ENCODE measurements around the gene DAW1.
A peak's percentile ranks its signal among the peaks of the same experiment; 100 is the strongest.

Gene DAW1

GRCh38 chr2:227871375-227871791 is at the start of gene DAW1:
Gene DAW1 (plus strand): TSS chr2:227871631. CDS start chr2:227871690, 59 bp downstream.
- Histone ChIP-seq H3K4me3 (ENCODE audit: low read length in 2 of 2) (peak within 1 kb of the TSS in 1 of 2 donors; percentile 55), H3K27ac (ENCODE audit: low read length) (no peak within 1 kb of the TSS), H3K9ac (ENCODE audit: low read length in 2 of 2) (no peak within 1 kb of the TSS), H3K36me3 (ENCODE audit: control insufficient read depth in 2 of 2, insufficient read depth in 2 of 2, low read length in 2 of 2) (no peaks in the 10 kb centered on the region), H3K4me1 (ENCODE audit: control insufficient read depth, insufficient read depth, low read length) (no peaks in the 10 kb centered on the region), H3K27me3 (ENCODE audit: control insufficient read depth in 1 of 2, insufficient read depth in 2 of 2, low read length in 2 of 2) (peaks cover 2 to 5% of the 10 kb centered on the region in 2 donors), H3K9me3 (ENCODE audit: control insufficient read depth in 2 of 2, low read length in 2 of 2) (no peaks in the 10 kb centered on the region)

GRCh38 chr2:227822416-227823003 is 48.9 kb upstream of the DAW1 start:
- no peak overlapping the region for H3K4me3 ChIP-seq (ENCODE audit: low read length in 2 of 2)
- no peaks in the 10 kb centered on the region for H3K4me1 ChIP-seq (ENCODE audit: control insufficient read depth, insufficient read depth, low read length)
- no peaks in the 10 kb centered on the region for H3K36me3 ChIP-seq (ENCODE audit: control insufficient read depth in 2 of 2, insufficient read depth in 2 of 2, low read length in 2 of 2)
- H3K27me3 ChIP-seq (ENCODE audit: control insufficient read depth in 1 of 2, insufficient read depth in 2 of 2, low read length in 2 of 2) = no peaks in the 10 kb centered on the region
- H3K9ac ChIP-seq (ENCODE audit: low read length in 2 of 2) = no peak overlapping the region
- peaks cover 2 to 5% of the 10 kb centered on the region in 2 donors for H3K9me3 ChIP-seq (ENCODE audit: control insufficient read depth in 2 of 2, low read length in 2 of 2)
- H3K27ac ChIP-seq (ENCODE audit: low read length) = no peak overlapping the region

- Histone ChIP-seq H3K27me3 (ENCODE audit: control insufficient read depth in 1 of 2, insufficient read depth in 2 of 2, low read length in 2 of 2) (no peaks in the 10 kb centered on the region), H3K9ac (ENCODE audit: low read length in 2 of 2) (no peak overlapping the region), H3K9me3 (ENCODE audit: control insufficient read depth in 2 of 2, low read length in 2 of 2) (peaks cover 2 to 5% of the 10 kb centered on the region in 2 donors), H3K4me3 (ENCODE audit: low read length in 2 of 2) (no peak overlapping the region), H3K4me1 (ENCODE audit: control insufficient read depth, insufficient read depth, low read length) (no peaks in the 10 kb centered on the region), H3K36me3 (ENCODE audit: control insufficient read depth in 2 of 2, insufficient read depth in 2 of 2, low read length in 2 of 2) (no peaks in the 10 kb centered on the region), H3K27ac (ENCODE audit: low read length) (no peak overlapping the region)
Observed at GRCh38 chr2:227823922-227824321, 47.5 kb upstream of the DAW1 start.

- H3K9ac ChIP-seq (ENCODE audit: low read length in 2 of 2) = no peak overlapping the region
- H3K9me3 ChIP-seq (ENCODE audit: control insufficient read depth in 2 of 2, low read length in 2 of 2) = peaks cover 2 to 5% of the 10 kb centered on the region in 2 donors
- no peaks in the 10 kb centered on the region for H3K4me1 ChIP-seq (ENCODE audit: control insufficient read depth, insufficient read depth, low read length)
- no peak overlapping the region for H3K27ac ChIP-seq (ENCODE audit: low read length)
- no peaks in the 10 kb centered on the region for H3K27me3 ChIP-seq (ENCODE audit: control insufficient read depth in 1 of 2, insufficient read depth in 2 of 2, low read length in 2 of 2)
- H3K4me3 ChIP-seq (ENCODE audit: low read length in 2 of 2) = no peak overlapping the region
- H3K36me3 ChIP-seq (ENCODE audit: control insufficient read depth in 2 of 2, insufficient read depth in 2 of 2, low read length in 2 of 2) = no peaks in the 10 kb centered on the region
Observed at GRCh38 chr2:227824711-227825110, 46.7 kb upstream of the DAW1 start.

- no peaks in the 10 kb centered on the region for H3K36me3 ChIP-seq (ENCODE audit: control insufficient read depth in 2 of 2, insufficient read depth in 2 of 2, low read length in 2 of 2)
- no peaks in the 10 kb centered on the region for H3K27me3 ChIP-seq (ENCODE audit: control insufficient read depth in 1 of 2, insufficient read depth in 2 of 2, low read length in 2 of 2)
- H3K9ac ChIP-seq (ENCODE audit: low read length in 2 of 2) = no peak overlapping the region
- no peak overlapping the region for H3K27ac ChIP-seq (ENCODE audit: low read length)
- peaks cover 2 to 5% of the 10 kb centered on the region in 2 donors for H3K9me3 ChIP-seq (ENCODE audit: control insufficient read depth in 2 of 2, low read length in 2 of 2)
- no peaks in the 10 kb centered on the region for H3K4me1 ChIP-seq (ENCODE audit: control insufficient read depth, insufficient read depth, low read length)
- H3K4me3 ChIP-seq (ENCODE audit: low read length in 2 of 2) = no peak overlapping the region
Observed at GRCh38 chr2:227826019-227826521, 45.4 kb upstream of the DAW1 start.

GRCh38 chr2:227826563-227826962 is 44.9 kb upstream of the DAW1 start:
- Histone ChIP-seq H3K4me1 (ENCODE audit: control insufficient read depth, insufficient read depth, low read length) (no peaks in the 10 kb centered on the region), H3K9ac (ENCODE audit: low read length in 2 of 2) (no peak overlapping the region), H3K4me3 (ENCODE audit: low read length in 2 of 2) (no peak overlapping the region), H3K27me3 (ENCODE audit: control insufficient read depth in 1 of 2, insufficient read depth in 2 of 2, low read length in 2 of 2) (no peaks in the 10 kb centered on the region), H3K36me3 (ENCODE audit: control insufficient read depth in 2 of 2, insufficient read depth in 2 of 2, low read length in 2 of 2) (no peaks in the 10 kb centered on the region), H3K9me3 (ENCODE audit: control insufficient read depth in 2 of 2, low read length in 2 of 2) (peaks cover 2 to 5% of the 10 kb centered on the region in 2 donors), H3K27ac (ENCODE audit: low read length) (no peak overlapping the region)

GRCh38 chr2:227827143-227827542 is 44.3 kb upstream of the DAW1 start:
- H3K9ac ChIP-seq (ENCODE audit: low read length in 2 of 2) = no peak overlapping the region
- H3K27me3 ChIP-seq (ENCODE audit: control insufficient read depth in 1 of 2, insufficient read depth in 2 of 2, low read length in 2 of 2) = no peaks in the 10 kb centered on the region
- H3K27ac ChIP-seq (ENCODE audit: low read length) = no peak overlapping the region

GRCh38 chr2:227828477-227828912 is 42.9 kb upstream of the DAW1 start:
- no peak overlapping the region for H3K27ac ChIP-seq (ENCODE audit: low read length)
- no peak overlapping the region for H3K9ac ChIP-seq (ENCODE audit: low read length in 2 of 2)
- H3K27me3 ChIP-seq (ENCODE audit: control insufficient read depth in 1 of 2, insufficient read depth in 2 of 2, low read length in 2 of 2) = no peaks in the 10 kb centered on the region
- H3K4me1 ChIP-seq (ENCODE audit: control insufficient read depth, insufficient read depth, low read length) = no peaks in the 10 kb centered on the region
- no peak overlapping the region for H3K4me3 ChIP-seq (ENCODE audit: low read length in 2 of 2)
- peaks cover 0 to 2% of the 10 kb centered on the region in 2 donors for H3K9me3 ChIP-seq (ENCODE audit: control insufficient read depth in 2 of 2, low read length in 2 of 2)
- no peaks in the 10 kb centered on the region for H3K36me3 ChIP-seq (ENCODE audit: control insufficient read depth in 2 of 2, insufficient read depth in 2 of 2, low read length in 2 of 2)

More at GRCh38 chr2:227827143-227827542, 44.3 kb upstream of the DAW1 start:
- Histone ChIP-seq H3K36me3 (ENCODE audit: control insufficient read depth in 2 of 2, insufficient read depth in 2 of 2, low read length in 2 of 2) (no peaks in the 10 kb centered on the region), H3K4me1 (ENCODE audit: control insufficient read depth, insufficient read depth, low read length) (no peaks in the 10 kb centered on the region), H3K4me3 (ENCODE audit: low read length in 2 of 2) (no peak overlapping the region), H3K9me3 (ENCODE audit: control insufficient read depth in 2 of 2, low read length in 2 of 2) (peaks cover 2 to 5% of the 10 kb centered on the region in 2 donors)

GRCh38 chr2:227829337-227829736 is 42.1 kb upstream of the DAW1 start:
- Histone ChIP-seq H3K4me3 (ENCODE audit: low read length in 2 of 2) (no peak overlapping the region), H3K36me3 (ENCODE audit: control insufficient read depth in 2 of 2, insufficient read depth in 2 of 2, low read length in 2 of 2) (no peaks in the 10 kb centered on the region), H3K9ac (ENCODE audit: low read length in 2 of 2) (no peak overlapping the region), H3K4me1 (ENCODE audit: control insufficient read depth, insufficient read depth, low read length) (no peaks in the 10 kb centered on the region), H3K9me3 (ENCODE audit: control insufficient read depth in 2 of 2, low read length in 2 of 2) (peaks cover 0 to 2% of the 10 kb centered on the region in 2 donors), H3K27me3 (ENCODE audit: control insufficient read depth in 1 of 2, insufficient read depth in 2 of 2, low read length in 2 of 2) (no peaks in the 10 kb centered on the region), H3K27ac (ENCODE audit: low read length) (no peak overlapping the region)

- no peak overlapping the region for H3K4me3 ChIP-seq (ENCODE audit: low read length in 2 of 2)
- no peak overlapping the region for H3K9ac ChIP-seq (ENCODE audit: low read length in 2 of 2)
- H3K27me3 ChIP-seq (ENCODE audit: control insufficient read depth in 1 of 2, insufficient read depth in 2 of 2, low read length in 2 of 2) = no peaks in the 10 kb centered on the region
- no peaks in the 10 kb centered on the region for H3K36me3 ChIP-seq (ENCODE audit: control insufficient read depth in 2 of 2, insufficient read depth in 2 of 2, low read length in 2 of 2)
- no peaks in the 10 kb centered on the region for H3K4me1 ChIP-seq (ENCODE audit: control insufficient read depth, insufficient read depth, low read length)
- no peaks in the 10 kb centered on the region for H3K9me3 ChIP-seq (ENCODE audit: control insufficient read depth in 2 of 2, low read length in 2 of 2)
- H3K27ac ChIP-seq (ENCODE audit: low read length) = no peak overlapping the region
Observed at GRCh38 chr2:227834423-227834822, 37.0 kb upstream of the DAW1 start.

- Histone ChIP-seq H3K27ac (ENCODE audit: low read length) (no peak overlapping the region), H3K27me3 (ENCODE audit: control insufficient read depth in 1 of 2, insufficient read depth in 2 of 2, low read length in 2 of 2) (no peaks in the 10 kb centered on the region), H3K4me3 (ENCODE audit: low read length in 2 of 2) (no peak overlapping the region), H3K4me1 (ENCODE audit: control insufficient read depth, insufficient read depth, low read length) (no peaks in the 10 kb centered on the region), H3K36me3 (ENCODE audit: control insufficient read depth in 2 of 2, insufficient read depth in 2 of 2, low read length in 2 of 2) (no peaks in the 10 kb centered on the region), H3K9ac (ENCODE audit: low read length in 2 of 2) (no peak overlapping the region), H3K9me3 (ENCODE audit: control insufficient read depth in 2 of 2, low read length in 2 of 2) (no peaks in the 10 kb centered on the region)
Observed at GRCh38 chr2:227834916-227835650, 36.3 kb upstream of the DAW1 start.

Data from stomach smooth muscle (tissue), 2 donors.